Activated B cell treated with CpG ODN at 0.5 μM for 24 hours (primary cell): Measurements from ENCODE around the gene TNS2. TPM values are rescaled to one million over a fixed set of nuclear protein-coding genes. Genes with fewer than 3 reads are reported as not detected.

Experiments
- ATAC-seq: fragments of 200-7000 bp; cut with Tn5 transposase; one replicate; pipeline ENCODE4 v1.10.0; 2021; ENCODE audit warnings: low read depth, mild to moderate bottlenecking, moderate library complexity
- CTCF ChIA-PET: fragments of 350-600 bp; sonication (Branson Sonifier 250); formaldehyde crosslinking; loops from one replicate; lab custom pipeline; 2021; ENCODE audit warnings: antibody characterized with exemption; lab: Charles Lee
- POLR2A ChIA-PET: fragments of 350-600 bp; sonication (Branson Sonifier 250); formaldehyde crosslinking; loops from one replicate; lab custom pipeline; 2021; ENCODE audit warnings: antibody characterized with exemption; lab: Charles Lee
- DNase-seq: peaks from one replicate; pipeline ENCODE4 v3.0.0; 2022
- H3K27ac Mint-ChIP-seq: one replicate; pipeline ENCODE4 v1.8.0; 2020; ENCODE audit warnings: mixed read lengths
- H3K27me3 Mint-ChIP-seq: one replicate; pipeline ENCODE4 v1.8.0; 2021; ENCODE audit warnings: mixed read lengths
- H3K36me3 Mint-ChIP-seq: one replicate; pipeline ENCODE4 v1.8.0; 2021; ENCODE audit warnings: low read depth, mixed read lengths
- H3K4me1 Mint-ChIP-seq: one replicate; pipeline ENCODE4 v1.8.0; 2021; ENCODE audit warnings: mixed read lengths
- H3K4me3 Mint-ChIP-seq: one replicate; pipeline ENCODE4 v1.8.0; 2020; ENCODE audit warnings: mild to moderate bottlenecking, mixed read lengths
- H3K9me3 Mint-ChIP-seq: one replicate; pipeline ENCODE4 v1.8.0; 2020; ENCODE audit warnings: mixed read lengths
- intact Hi-C: fragments of 100-400 bp; cut with micrococcal nuclease; formaldehyde crosslinking; loops from one replicate; pipeline ENCODE4 v1.15.1; 2024
- total RNA-seq: library from RNA; stranded (reverse); gene quantifications from 2 replicates; pipeline ENCODE4 v1.2.3, GENCODE V29; 2022
- TF ChIP-seq, protein P1 (sequence below): fragments of 200-600 bp; IDR thresholded peaks from one replicate; pipeline ENCODE4 v1.8.0; 2022; ENCODE audit warnings: antibody characterized with exemption, mild to moderate bottlenecking

TNS2 gene
- total RNA-seq, 1 donor from 2014 or later: 1.5 TPM

- no peak overlapping the region for H3K4me3 Mint-ChIP-seq
- peaks cover 10% of the 10 kb centered on the region for H3K4me1 Mint-ChIP-seq
- CTCF ChIA-PET: no interaction called here
- POLR2A ChIA-PET: no interaction called here
- intact Hi-C loops: loop anchor here (10.0 kb wide), 1 partner anchor 462 kb away; the partner anchor contains the start of genes NPFF and TARBP2
- H3K27me3 Mint-ChIP-seq: no peaks in the 10 kb centered on the region
- H3K27ac Mint-ChIP-seq: no peak overlapping the region
- peaks cover 50% of the 10 kb centered on the region for H3K36me3 Mint-ChIP-seq
- TF ChIP-seq, protein P1, sequence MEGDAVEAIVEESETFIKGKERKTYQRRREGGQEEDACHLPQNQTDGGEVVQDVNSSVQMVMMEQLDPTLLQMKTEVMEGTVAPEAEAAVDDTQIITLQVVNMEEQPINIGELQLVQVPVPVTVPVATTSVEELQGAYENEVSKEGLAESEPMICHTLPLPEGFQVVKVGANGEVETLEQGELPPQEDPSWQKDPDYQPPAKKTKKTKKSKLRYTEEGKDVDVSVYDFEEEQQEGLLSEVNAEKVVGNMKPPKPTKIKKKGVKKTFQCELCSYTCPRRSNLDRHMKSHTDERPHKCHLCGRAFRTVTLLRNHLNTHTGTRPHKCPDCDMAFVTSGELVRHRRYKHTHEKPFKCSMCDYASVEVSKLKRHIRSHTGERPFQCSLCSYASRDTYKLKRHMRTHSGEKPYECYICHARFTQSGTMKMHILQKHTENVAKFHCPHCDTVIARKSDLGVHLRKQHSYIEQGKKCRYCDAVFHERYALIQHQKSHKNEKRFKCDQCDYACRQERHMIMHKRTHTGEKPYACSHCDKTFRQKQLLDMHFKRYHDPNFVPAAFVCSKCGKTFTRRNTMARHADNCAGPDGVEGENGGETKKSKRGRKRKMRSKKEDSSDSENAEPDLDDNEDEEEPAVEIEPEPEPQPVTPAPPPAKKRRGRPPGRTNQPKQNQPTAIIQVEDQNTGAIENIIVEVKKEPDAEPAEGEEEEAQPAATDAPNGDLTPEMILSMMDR: no peak
- ATAC-seq: no peak
- DNase-seq: no peak
- no peaks in the 10 kb centered on the region for H3K9me3 Mint-ChIP-seq
These were observed 7.0 kb upstream of the TNS2 start for GRCh38 chr12:53042607-53043454.

DNA sequence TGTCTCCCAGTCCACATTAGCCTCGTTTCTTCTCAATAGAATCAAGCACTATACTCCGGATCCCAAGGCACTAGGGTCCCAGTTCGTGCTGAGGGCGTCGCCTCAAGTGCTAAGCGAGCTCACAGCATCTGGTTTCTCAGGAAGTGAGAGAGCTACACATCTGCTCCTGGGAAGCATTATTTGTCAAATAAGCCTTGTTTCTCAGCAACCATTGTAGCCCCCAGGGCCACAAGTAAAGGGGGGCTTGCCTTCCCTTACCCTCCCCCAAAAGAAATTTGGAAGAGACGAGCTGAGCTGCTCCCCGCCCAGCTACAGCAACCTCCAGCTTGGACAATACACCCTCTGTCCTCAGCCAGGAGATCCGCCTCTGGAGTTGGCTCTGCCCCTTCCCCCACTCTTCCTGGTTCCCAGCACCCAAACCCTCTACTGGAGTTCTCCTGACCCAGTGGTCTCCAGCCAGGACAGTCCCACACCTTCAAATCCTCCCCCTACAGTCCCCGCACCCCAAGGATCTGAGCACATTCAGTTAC is 5.7 kb upstream of the TNS2 start:
- ATAC-seq: no peak
- ChIA-PET CTCF (no interaction called here), POLR2A (interaction anchor here (0.6 to 1.8 kb wide), 2 partner anchors 35 to 998 kb away, joined by 6 read pairs; partner anchors contain the start of gene SPRYD3)
- TF ChIP-seq, protein P1: no peak
- H3K9me3 Mint-ChIP-seq: no peaks in the 10 kb centered on the region
- intact Hi-C loops: loop anchor here (10.0 kb wide), 1 partner anchor 461 kb away; the partner anchor contains the start of genes NPFF and TARBP2
- peaks cover 38% of the 10 kb centered on the region for H3K36me3 Mint-ChIP-seq
- no peak overlapping the region for H3K27ac Mint-ChIP-seq
- no peak for DNase-seq
- H3K27me3 Mint-ChIP-seq: no peaks in the 10 kb centered on the region
- H3K4me1 Mint-ChIP-seq: peaks cover 7% of the 10 kb centered on the region
- no peak overlapping the region for H3K4me3 Mint-ChIP-seq

- Mint-ChIP-seq H3K27me3 (no peaks in the 10 kb centered on the region), H3K4me3 (peak overlapping the region; percentile 20), H3K4me1 (peaks cover 7% of the 10 kb centered on the region), H3K9me3 (no peaks in the 10 kb centered on the region), H3K27ac (no peak overlapping the region), H3K36me3 (peaks cover 28% of the 10 kb centered on the region)
- ChIA-PET POLR2A (interaction anchor here (1.8 kb wide), 1 partner anchor 34 kb away, joined by 6 read pairs; the partner anchor contains the start of gene SPRYD3), CTCF (no interaction called here)
- intact Hi-C loops: loop anchor here (10.0 kb wide), 1 partner anchor 460 kb away; the partner anchor contains the start of genes NPFF and TARBP2
- DNase-seq (no peak), ATAC-seq (no peak)
- TF ChIP-seq, protein P1: no peak
These were observed 4.8 kb upstream of the TNS2 start for GRCh38 chr12:53044896-53045695.

GRCh38 chr12:53045696-53046045 is 4.2 kb upstream of the TNS2 start:
- ChIA-PET CTCF (no interaction called here), POLR2A (interaction anchor here (1.8 kb wide), 1 partner anchor 34 kb away, joined by 6 read pairs; the partner anchor contains the start of gene SPRYD3)
- Mint-ChIP-seq H3K36me3 (peaks cover 23% of the 10 kb centered on the region), H3K27ac (no peak overlapping the region), H3K9me3 (no peaks in the 10 kb centered on the region), H3K4me3 (peak overlapping the region; percentile 94), H3K27me3 (no peaks in the 10 kb centered on the region), H3K4me1 (peaks cover 8% of the 10 kb centered on the region)
- intact Hi-C loops: loop anchor here (2.0 to 10.0 kb wide), 2 partner anchors 39 to 459 kb away; partner anchors contain the start of genes EIF4B, NPFF and TARBP2
- no peak for ATAC-seq
- TF ChIP-seq, protein P1: no peak
- DNase-seq: no peak
